AG04450 (cell line): ENCODE data around the gene MT1A. TPM values are rescaled to one million over a fixed set of nuclear protein-coding genes. Genes with fewer than 3 reads are reported as not detected.
A peak's percentile ranks its signal among the peaks of the same experiment; 100 is the strongest.
"Not testable (repeated sequence)": the region's sequence is repeated elsewhere in the genome, so short reads cannot be mapped to it uniquely, and the experiment has no call there.

Experiments
- CTCF ChIA-PET: fragments of 300-600, 350-600 bp; formaldehyde crosslinking; extraction: SDS; loops from one replicate; lab custom pipeline; 2022; ENCODE audit warnings: antibody characterized with exemption, inconsistent platforms; lab: Charles Lee
- POLR2A ChIA-PET: fragments of 350-600 bp; formaldehyde crosslinking; extraction: SDS; loops from one replicate; lab custom pipeline; 2021; ENCODE audit warnings: antibody characterized with exemption, inconsistent platforms; lab: Yijun Ruan, JAX
- DNase-seq: peaks from one replicate; pipeline ENCODE4 v3.0.0-alpha.2; 2011; ENCODE audit warnings: low read depth, low spot score
- H3K27ac ChIP-seq: one replicate; pipeline ENCODE4 v1.5.1; 2012; ENCODE audit warnings: low read depth, low read length, control low read depth
- H3K27me3 ChIP-seq: one replicate; pipeline ENCODE4 v1.6.0; 2012; ENCODE audit warnings: low read length; ENCODE audit not compliant: control insufficient read depth, insufficient read depth
- H3K4me3 ChIP-seq: 2 replicates; pipeline ENCODE4 v1.5.1; 2011; ENCODE audit warnings: mild to moderate bottlenecking, low read depth, low read length, control low read depth
- H3K9me3 ChIP-seq: 2 replicates; pipeline ENCODE4 v1.5.1; 2012; ENCODE audit warnings: low read length; ENCODE audit not compliant: control insufficient read depth, insufficient read depth
- CTCF ChIP-seq: IDR thresholded peaks from 2 replicates; pipeline ENCODE4 v1.5.1; 2011; ENCODE audit warnings: low read depth, low read length, control low read depth, inconsistent platforms
- polyA plus RNA-seq: library from polyadenylated mRNA; depleted of rRNA; stranded (reverse); fragments of >200 nt; gene quantifications from 2 replicates; pipeline ENCODE4 v1.2.3, GENCODE V29; 2011

Gene MT1A
- polyA plus RNA-seq, 1 experiment: 0.66 TPM

- no peak for DNase-seq
- no peak overlapping the region for H3K27ac ChIP-seq
- ChIA-PET CTCF (interaction anchor here (0.5 to 2.9 kb wide), 8 partner anchors 9 to 129 kb away, joined by 4 to 19 read pairs (median 4); partner anchors contain the start of gene MT1X), POLR2A (interaction anchor here (0.6 to 0.8 kb wide), 2 partner anchors 48 to 209 kb away, joined by 3 read pairs; partner anchors contain the start of gene MT1E)
- peak; percentile 58 for TF ChIP-seq CTCF
- no peaks in the 10 kb centered on the region for H3K9me3 ChIP-seq
- H3K27me3 ChIP-seq: peaks cover 42% of the 10 kb centered on the region
- H3K4me3 ChIP-seq: no peak overlapping the region
Observed at GRCh38 chr16:56673921-56674320, 35.5 kb downstream of the MT1A start.

- H3K27me3 ChIP-seq: peaks cover 35% of the 10 kb centered on the region
- not testable (repeated sequence) for DNase-seq, H3K27ac ChIP-seq, H3K9me3 ChIP-seq, H3K4me3 ChIP-seq
- ChIA-PET POLR2A (interaction anchor here (0.6 kb wide), 1 partner anchor 210 kb away, joined by 3 read pairs; no protein-coding TSS in a partner anchor), CTCF (interaction anchor here (0.7 to 1.5 kb wide), 3 partner anchors 8 to 29 kb away, joined by 4 read pairs; partner anchors contain the start of gene MT1X)
Observed at GRCh38 chr16:56674570-56674969, 36.1 kb downstream of the MT1A start.

- H3K27ac ChIP-seq: no peak overlapping the region
- no peaks in the 10 kb centered on the region for H3K9me3 ChIP-seq
- H3K4me3 ChIP-seq: no peak overlapping the region
- TF ChIP-seq CTCF: no peak
- DNase-seq: no peak
- H3K27me3 ChIP-seq: peaks cover 23% of the 10 kb centered on the region
- ChIA-PET CTCF (interaction anchor here (0.6 kb wide), 1 partner anchor 98 kb away, joined by 3 read pairs; no protein-coding TSS in a partner anchor), POLR2A (interaction anchor here (0.6 kb wide), 1 partner anchor 142 kb away, joined by 7 read pairs; no protein-coding TSS in a partner anchor)
Observed at GRCh38 chr16:56675685-56676210, 37.3 kb downstream of the MT1A start.

GRCh38 chr16:56677474-56677873 lies 39.0 kb downstream of the MT1A start:
- H3K4me3 ChIP-seq: no peak overlapping the region
- DNase-seq: no peak
- POLR2A ChIA-PET: interaction anchor here (1.3 kb wide), 1 partner anchor 52 kb away, joined by 3 read pairs; the partner anchor contains the start of gene MT1E
- peaks cover 19% of the 10 kb centered on the region for H3K27me3 ChIP-seq
- H3K9me3 ChIP-seq: no peaks in the 10 kb centered on the region
- no peak overlapping the region for H3K27ac ChIP-seq
- CTCF ChIA-PET: interaction anchor here (0.6 kb wide), 1 partner anchor 887 kb away, joined by 3 read pairs; no protein-coding TSS in a partner anchor
- TF ChIP-seq CTCF: no peak

- H3K27ac ChIP-seq: no peak overlapping the region
- no peaks in the 10 kb centered on the region for H3K9me3 ChIP-seq
- POLR2A ChIA-PET: interaction anchor here (1.0 kb wide), 1 partner anchor 54 kb away, joined by 3 read pairs; the partner anchor contains the start of gene MT1E
- no peak overlapping the region for H3K4me3 ChIP-seq
- CTCF ChIA-PET: interaction anchor here (1.4 kb wide), 1 partner anchor 23 kb away, joined by 6 read pairs; no protein-coding TSS in a partner anchor
- peaks cover 16% of the 10 kb centered on the region for H3K27me3 ChIP-seq
- DNase-seq: no peak
- no peak for TF ChIP-seq CTCF
Observed at GRCh38 chr16:56679078-56679730, 40.7 kb downstream of the MT1A start.
